GM12874 (cell line): Measurements from ENCODE around the gene ANO5.

Source experiments
- CTCF ChIP-seq: IDR thresholded peaks from 2 replicates; pipeline ENCODE4 v1.5.1; 2011; ENCODE audit warnings: low read depth, mild to moderate bottlenecking, control low read depth, low read length, moderate library complexity; ENCODE audit not compliant: insufficient read depth

Gene ANO5

GRCh38 chr11:22190827-22191463 lies 1.9 kb upstream of the ANO5 start:
- no peak for TF ChIP-seq CTCF

- peak; percentile 26 for TF ChIP-seq CTCF
Observed at GRCh38 chr11:22192289-22192641, 620 bp upstream of the ANO5 start.

GRCh38 chr11:22193348-22194051 lies 615 bp downstream of the ANO5 start:
- TF ChIP-seq CTCF, result no peak

- TF ChIP-seq CTCF, result no peak
Observed at GRCh38 chr11:22194306-22194705, 1.4 kb downstream of the ANO5 start.

GRCh38 chr11:22194907-22195306 lies 2.0 kb downstream of the ANO5 start:
- no peak for TF ChIP-seq CTCF

GRCh38 chr11:22197139-22198005 lies 4.5 kb downstream of the ANO5 start:
- no peak for TF ChIP-seq CTCF

GRCh38 chr11:22199243-22199642 lies 6.4 kb downstream of the ANO5 start:
- no peak for TF ChIP-seq CTCF
